ENCODE measurements around the gene MTG1. TPM values are rescaled to one million over a fixed set of nuclear protein-coding genes. Genes with fewer than 3 reads are reported as not detected.
"Not testable (repeated sequence)": the region's sequence is repeated elsewhere in the genome, so short reads cannot be mapped to it uniquely, and the experiment has no call there.

Gene MTG1
- total RNA-seq, 2 experiments from 2014 or later, result 46.9 to 52.1 TPM

GRCh38 chr10:133379152-133379800, 14.7 kb upstream of the MTG1 start, which contains the start of gene PAOX:
Gene PAOX, plus strand, starts transcription at chr10:133379262. Its CDS starts 55 bp downstream, at chr10:133379317.
- H3K36me3 Mint-ChIP-seq (ENCODE audit: low read depth), result no peaks in the 10 kb centered on the region
- peak within 1 kb of the TSS; percentile 74 for H3K4me3 Mint-ChIP-seq
- intact Hi-C loops (cut with DNase I, micrococcal nuclease), result loop anchor here (1.0 to 10.0 kb wide), 9 partner anchors 11 to 1044 kb away; partner anchors contain the start of genes INPP5A (in 2 of the 2), FUOM (in 1 of the 2), LRRC27 (in 1 of the 2) and MTG1 (in 1 of the 2)
- peak; percentile 76 for ATAC-seq
- ChIA-PET CTCF (interaction anchor here (1.4 kb wide), 1 partner anchor 12 kb away, joined by 4 read pairs; no protein-coding TSS in a partner anchor), POLR2A (interaction anchor here (1.3 kb wide), 1 partner anchor 10 kb away, joined by 3 read pairs; no protein-coding TSS in a partner anchor)
- no peaks in the 10 kb centered on the region for H3K4me1 Mint-ChIP-seq
- DNase-seq, result peak; percentile 80
- H3K27me3 Mint-ChIP-seq, result no peaks in the 10 kb centered on the region
- peak within 1 kb of the TSS; percentile 24 for H3K27ac Mint-ChIP-seq
- no peaks in the 10 kb centered on the region for H3K9me3 Mint-ChIP-seq (ENCODE audit: low read depth)

DNA sequence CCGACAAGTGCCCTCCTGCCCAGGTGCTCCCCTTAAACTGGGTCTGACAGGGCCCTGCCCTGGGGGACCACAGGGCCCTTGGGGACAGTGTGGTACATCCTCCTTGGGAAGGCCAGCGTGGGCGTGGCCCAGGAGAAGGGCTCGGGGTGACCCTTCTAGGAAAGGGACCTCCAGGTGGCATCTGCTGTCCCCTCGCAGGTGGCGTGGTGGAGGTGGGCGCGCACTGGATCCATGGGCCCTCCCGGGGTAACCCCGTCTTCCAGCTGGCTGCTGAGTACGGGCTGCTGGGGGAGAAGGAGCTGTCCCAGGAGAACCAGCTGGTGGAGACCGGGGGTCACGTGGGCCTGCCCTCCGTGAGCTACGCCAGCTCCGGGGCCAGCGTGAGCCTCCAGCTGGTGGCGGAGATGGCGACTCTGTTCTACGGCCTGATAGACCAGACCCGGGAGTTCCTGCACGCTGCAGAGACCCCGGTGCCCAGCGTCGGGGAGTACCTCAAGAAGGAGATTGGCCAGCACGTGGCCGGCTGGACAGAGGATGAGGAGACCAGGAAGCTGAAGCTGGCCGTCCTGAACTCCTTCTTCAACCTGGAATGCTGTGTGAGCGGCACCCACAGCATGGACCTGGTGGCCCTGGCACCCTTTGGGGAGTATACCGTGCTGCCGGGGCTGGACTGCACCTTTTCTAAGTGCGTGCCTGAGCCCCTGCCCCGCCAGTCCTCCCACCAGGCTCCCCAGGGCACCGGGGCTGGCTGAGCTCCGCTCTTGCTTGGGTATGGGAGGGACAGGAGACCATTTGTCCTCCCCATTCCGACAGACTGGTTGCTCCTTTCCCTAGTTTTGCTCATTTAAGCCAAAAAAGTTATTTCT, 13.9 kb upstream of the MTG1 start:
- DNase-seq (no peak), ATAC-seq (no peak)
- Mint-ChIP-seq H3K4me3 (peak overlapping the region; percentile 44), H3K9me3 (ENCODE audit: low read depth) (no peaks in the 10 kb centered on the region), H3K4me1 (no peaks in the 10 kb centered on the region), H3K27me3 (no peaks in the 10 kb centered on the region), H3K36me3 (ENCODE audit: low read depth) (no peaks in the 10 kb centered on the region), H3K27ac (no peak overlapping the region)
- intact Hi-C loops (cut with DNase I, micrococcal nuclease), result loop anchor here (1.0 to 10.0 kb wide), 9 partner anchors 10 to 1045 kb away; partner anchors contain the start of genes INPP5A (in 2 of the 2), FUOM (in 1 of the 2), LRRC27 (in 1 of the 2) and MTG1 (in 1 of the 2)
- POLR2A ChIA-PET, result interaction anchor here (1.3 kb wide), 1 partner anchor 10 kb away, joined by 3 read pairs; no protein-coding TSS in a partner anchor
- CTCF ChIA-PET, result no interaction called here

- Mint-ChIP-seq H3K27ac (no peak overlapping the region), H3K36me3 (ENCODE audit: low read depth) (no peaks in the 10 kb centered on the region), H3K9me3 (ENCODE audit: low read depth) (no peaks in the 10 kb centered on the region), H3K4me1 (no peaks in the 10 kb centered on the region), H3K4me3 (peak overlapping the region; percentile 33), H3K27me3 (no peaks in the 10 kb centered on the region)
- CTCF ChIA-PET, result interaction anchor here (0.6 kb wide), 1 partner anchor 26 kb away, joined by 3 read pairs; no protein-coding TSS in a partner anchor
- POLR2A ChIA-PET, result no interaction called here
- DNase-seq (no peak), ATAC-seq (no peak)
- intact Hi-C loops (cut with DNase I, micrococcal nuclease), result no loop called here
Measured at GRCh38 chr10:133381036-133381435, 12.9 kb upstream of the MTG1 start.

GRCh38 chr10:133383551-133383950, 10.4 kb upstream of the MTG1 start:
- CTCF ChIA-PET, result no interaction called here

DNA sequence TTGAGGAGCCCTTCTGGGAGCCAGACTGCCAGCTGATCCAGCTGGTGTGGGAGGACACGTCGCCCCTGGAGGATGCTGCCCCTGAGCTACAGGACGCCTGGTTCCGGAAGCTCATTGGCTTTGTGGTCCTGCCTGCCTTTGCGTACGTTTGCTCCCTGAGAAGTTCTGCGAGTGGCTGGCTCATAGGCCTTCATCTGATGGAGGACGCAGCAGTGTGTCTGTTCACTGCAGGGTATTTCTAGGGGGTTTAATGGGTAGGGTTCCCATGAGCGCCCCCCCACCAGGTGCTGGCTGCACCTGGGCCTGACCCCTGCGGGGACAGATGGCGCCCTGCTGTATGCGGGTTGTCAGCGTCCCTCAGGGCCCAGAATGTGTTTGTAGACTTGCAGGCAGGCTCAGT, 9.9 kb upstream of the MTG1 start:
- no peak for ATAC-seq
- Mint-ChIP-seq H3K27ac (no peak overlapping the region), H3K36me3 (ENCODE audit: low read depth) (peaks cover 2% of the 10 kb centered on the region), H3K27me3 (no peaks in the 10 kb centered on the region), H3K9me3 (ENCODE audit: low read depth) (no peaks in the 10 kb centered on the region), H3K4me1 (peaks cover 11% of the 10 kb centered on the region), H3K4me3 (no peak overlapping the region)
- intact Hi-C loops (cut with DNase I, micrococcal nuclease), result no loop called here
- ChIA-PET POLR2A (no interaction called here), CTCF (no interaction called here)
- DNase-seq, result no peak

More at GRCh38 chr10:133383551-133383950, 10.4 kb upstream of the MTG1 start:
- ATAC-seq (no peak), DNase-seq (no peak)
- peaks cover 6% of the 10 kb centered on the region for H3K4me1 Mint-ChIP-seq
- no peaks in the 10 kb centered on the region for H3K27me3 Mint-ChIP-seq
- intact Hi-C loops (cut with DNase I, micrococcal nuclease), result no loop called here
- H3K27ac Mint-ChIP-seq, result no peak overlapping the region
- H3K4me3 Mint-ChIP-seq, result no peak overlapping the region
- no peaks in the 10 kb centered on the region for H3K9me3 Mint-ChIP-seq (ENCODE audit: low read depth)
- peaks cover 2% of the 10 kb centered on the region for H3K36me3 Mint-ChIP-seq (ENCODE audit: low read depth)
- POLR2A ChIA-PET, result no interaction called here

GRCh38 chr10:133385214-133385613, 8.7 kb upstream of the MTG1 start:
- ChIA-PET CTCF (interaction anchor here (0.9 kb wide), 1 partner anchor 56 kb away, joined by 3 read pairs; no protein-coding TSS in a partner anchor), POLR2A (no interaction called here)
- H3K9me3 Mint-ChIP-seq (ENCODE audit: low read depth), result no peaks in the 10 kb centered on the region
- intact Hi-C loops (cut with DNase I, micrococcal nuclease), result no loop called here
- H3K27ac Mint-ChIP-seq, result no peak overlapping the region
- no peak overlapping the region for H3K4me3 Mint-ChIP-seq
- H3K36me3 Mint-ChIP-seq (ENCODE audit: low read depth), result peaks cover 2% of the 10 kb centered on the region
- peaks cover 16% of the 10 kb centered on the region for H3K4me1 Mint-ChIP-seq
- ATAC-seq (no peak), DNase-seq (peak; percentile 3)
- no peaks in the 10 kb centered on the region for H3K27me3 Mint-ChIP-seq

DNA sequence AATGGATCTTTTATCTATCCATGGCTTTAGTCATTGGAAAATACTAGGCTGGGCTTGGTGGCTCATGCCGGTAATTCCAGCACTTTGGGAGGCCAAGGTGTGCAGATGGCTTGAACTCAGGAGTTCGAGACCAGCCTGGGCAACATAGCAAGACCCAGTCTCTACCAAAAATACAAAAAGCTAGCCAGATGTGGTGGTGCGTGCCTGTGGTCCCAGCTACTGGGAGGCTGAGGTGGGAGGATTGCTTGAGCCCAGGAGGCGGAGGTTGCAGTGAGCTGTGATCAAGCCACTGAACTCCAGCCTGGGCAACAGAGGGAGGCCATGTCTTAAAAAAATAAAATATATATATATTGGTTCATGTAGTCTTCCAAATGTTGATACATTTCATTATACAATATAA, 7.0 kb upstream of the MTG1 start:
- H3K27me3 Mint-ChIP-seq; intact Hi-C loops (cut with DNase I, micrococcal nuclease); H3K4me3 Mint-ChIP-seq; H3K36me3 Mint-ChIP-seq (ENCODE audit: low read depth); H3K9me3 Mint-ChIP-seq (ENCODE audit: low read depth); H3K27ac Mint-ChIP-seq; POLR2A ChIA-PET; ATAC-seq: not testable (repeated sequence)
- DNase-seq, result peak; percentile 0
- H3K4me1 Mint-ChIP-seq, result peaks cover 33% of the 10 kb centered on the region
- CTCF ChIA-PET, result interaction anchor here (1.3 to 1.5 kb wide), 3 partner anchors 9 to 57 kb away, joined by 3 to 5 read pairs (median 4); no protein-coding TSS in a partner anchor

DNA sequence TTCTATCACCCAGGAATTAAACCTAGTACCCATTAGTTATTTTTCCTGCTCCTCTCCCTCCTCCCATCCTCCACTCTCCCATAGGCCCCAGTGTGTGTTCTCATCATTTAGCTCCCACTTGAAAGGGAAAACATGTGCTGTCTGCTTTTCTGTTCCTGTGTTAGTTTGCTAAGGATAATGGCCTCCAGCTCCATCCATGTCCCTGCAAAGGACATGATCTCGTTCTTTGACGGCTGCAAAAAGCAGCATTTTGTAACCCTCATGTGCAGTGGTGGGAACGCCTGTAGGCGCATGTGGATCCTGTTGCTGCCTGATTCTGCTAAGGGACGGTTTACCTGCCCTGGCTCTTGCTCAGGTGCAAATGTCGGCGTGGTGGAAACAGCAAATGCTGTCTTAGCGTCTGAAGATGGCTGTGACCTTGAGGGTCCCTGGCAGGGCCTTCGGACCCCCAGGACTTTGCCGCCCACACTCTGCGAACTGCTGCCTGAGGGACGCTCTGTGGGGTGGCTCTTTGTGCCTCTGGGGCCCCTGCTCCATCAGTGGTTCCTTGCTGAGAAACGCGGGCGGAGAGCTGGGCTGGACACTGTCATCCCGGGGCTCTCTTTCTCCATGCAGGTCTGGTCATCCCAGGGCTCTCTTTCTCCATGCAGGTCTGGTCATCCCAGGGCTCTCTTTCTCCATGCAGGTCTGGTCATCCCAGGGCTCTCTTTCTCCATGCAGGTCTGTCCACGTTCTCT, 5.6 kb upstream of the MTG1 start:
- Mint-ChIP-seq H3K27me3 (no peaks in the 10 kb centered on the region), H3K27ac (peak overlapping the region; percentile 91), H3K36me3 (ENCODE audit: low read depth) (peaks cover 2% of the 10 kb centered on the region), H3K4me3 (peak overlapping the region; percentile 72), H3K9me3 (ENCODE audit: low read depth) (no peaks in the 10 kb centered on the region), H3K4me1 (peaks cover 36% of the 10 kb centered on the region)
- ChIA-PET CTCF (interaction anchor here (1.3 kb wide), 1 partner anchor 19 kb away, joined by 3 read pairs; no protein-coding TSS in a partner anchor), POLR2A (interaction anchor here (0.6 kb wide), 1 partner anchor 129 kb away, joined by 3 read pairs; no protein-coding TSS in a partner anchor)
- intact Hi-C loops (cut with DNase I, micrococcal nuclease), result no loop called here
- ATAC-seq (no peak), DNase-seq (peak; percentile 4)

DNA sequence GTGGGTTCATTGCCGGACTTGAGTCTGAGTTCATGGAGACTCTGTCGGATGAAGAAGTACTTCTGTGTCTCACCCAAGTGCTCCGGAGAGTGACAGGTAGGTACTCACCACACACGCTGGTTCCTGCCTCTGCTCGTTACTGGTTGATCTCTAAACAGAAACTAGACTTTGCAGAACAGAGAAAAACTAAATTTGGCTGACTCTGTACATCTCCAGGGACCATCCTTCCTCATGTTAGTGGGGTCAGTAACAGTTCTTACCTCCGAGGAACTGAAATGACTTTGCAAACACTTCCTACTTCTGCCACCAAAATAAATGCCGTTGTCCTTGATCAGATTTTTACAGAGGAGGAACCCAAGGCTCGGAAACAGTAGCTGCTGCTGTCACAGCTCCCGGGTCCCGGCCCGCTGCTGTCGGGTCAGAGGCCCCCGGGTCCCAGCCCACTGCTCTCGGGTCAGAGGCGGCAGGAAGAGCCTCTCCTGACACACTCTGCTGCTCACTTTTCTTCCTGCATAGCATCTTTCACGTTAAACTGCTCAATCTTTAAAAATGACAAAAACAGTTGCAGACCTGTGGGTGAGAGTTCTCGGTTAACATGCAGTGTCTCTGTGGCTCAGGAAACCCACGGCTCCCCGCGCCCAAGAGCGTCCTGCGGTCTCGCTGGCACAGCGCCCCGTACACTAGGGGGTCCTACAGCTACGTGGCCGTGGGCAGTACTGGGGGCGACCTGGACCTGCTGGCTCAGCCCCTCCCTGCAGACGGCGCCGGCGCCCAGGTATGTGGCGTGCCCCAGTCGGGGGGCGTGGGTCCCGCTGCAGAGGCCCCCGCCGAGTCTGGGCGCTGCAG, 4.8 kb upstream of the MTG1 start:
- intact Hi-C loops (cut with DNase I, micrococcal nuclease), result loop anchor here in 1 of 2 experiments (1.0 kb wide), 1 partner anchor 11 kb away; no protein-coding TSS in a partner anchor
- Mint-ChIP-seq H3K9me3 (ENCODE audit: low read depth) (no peaks in the 10 kb centered on the region), H3K36me3 (ENCODE audit: low read depth) (peaks cover 2% of the 10 kb centered on the region), H3K27ac (peak overlapping the region; percentile 91), H3K4me1 (peaks cover 39% of the 10 kb centered on the region), H3K4me3 (peak overlapping the region; percentile 72), H3K27me3 (no peaks in the 10 kb centered on the region)
- peak; percentile 64 for ATAC-seq
- CTCF ChIA-PET, result interaction anchor here (0.8 to 1.0 kb wide), 2 partner anchors 62 to 941 kb away, joined by 3 read pairs; no protein-coding TSS in a partner anchor
- peak; percentile 74 for DNase-seq
- POLR2A ChIA-PET, result interaction anchor here (1.4 kb wide), 2 partner anchors 9 to 16 kb away, joined by 3 read pairs; partner anchors contain the start of gene ECHS1

Measured in activated CD4-positive, alpha-beta T cell treated with anti-CD3 and anti-CD28 coated beads for 36 hours (primary cell).